OCI-LY7 (cell line): ENCODE data around the gene ABCD1.

ENCODE experiments used
- CTCF ChIP-seq: fragments of 200-600 bp; sonication (generic); conservative IDR thresholded peaks from 2 replicates; pipeline ENCODE4 v1.5.1; 2014; ENCODE audit warnings: mild to moderate bottlenecking, antibody characterized with exemption, low read length, moderate library complexity, mixed read lengths
- EZH2phosphoT487 ChIP-seq: fragments of 200-600 bp; sonication (generic); IDR thresholded peaks from 2 replicates; pipeline ENCODE4 v1.6.1; 2018; ENCODE audit warnings: low read depth, borderline replicate concordance, mild to moderate bottlenecking, mixed run types, antibody characterized with exemption, low read length, moderate library complexity, mixed read lengths

GRCh38 chrX:153766871-153767673 lies 42.4 kb downstream of the ABCD1 start:
- TF ChIP-seq CTCF, result no peak
- TF ChIP-seq EZH2phosphoT487, result no peak
